AG10803 (cell line): ENCODE data around the gene NOL12.
"Not testable (repeated sequence)": the region's sequence is repeated elsewhere in the genome, so short reads cannot be mapped to it uniquely, and the experiment has no call there.

Experiments used
- DNase-seq: peaks from one replicate; pipeline ENCODE4 v3.0.0; 2010; ENCODE audit warnings: low read depth
- H3K4me3 ChIP-seq: 2 replicates; pipeline ENCODE4 v1.5.1; 2011; ENCODE audit warnings: mild to moderate bottlenecking, low read length, control low read depth
- TF ChIP-seq, protein P1 (sequence below): conservative IDR thresholded peaks from 2 replicates; pipeline ENCODE4 v1.5.1; 2011; ENCODE audit warnings: mild to moderate bottlenecking, low read length, control low read depth, inconsistent platforms

Gene NOL12

DNA sequence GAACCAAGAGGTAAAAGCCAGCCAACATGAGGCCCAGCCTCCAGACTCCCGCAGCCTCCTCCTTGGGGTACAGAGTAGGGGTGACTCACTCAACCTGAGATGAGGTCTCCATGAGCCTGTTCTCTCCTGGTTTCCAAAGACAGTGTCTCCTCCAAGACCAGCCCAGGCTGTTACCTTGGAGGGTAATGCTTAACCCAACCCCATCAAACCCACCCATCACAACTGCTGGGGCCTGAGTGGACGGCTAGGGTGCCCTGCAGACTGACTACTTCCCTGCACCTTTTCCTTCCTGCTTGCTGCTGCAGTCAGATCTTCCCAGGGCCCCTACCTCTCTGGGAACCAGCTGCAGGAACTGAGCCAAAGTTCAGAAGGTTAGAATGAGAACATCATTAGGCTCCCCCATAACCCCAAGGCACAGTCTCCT lies 5.1 kb upstream of the NOL12 start:
- H3K4me3 ChIP-seq = no peak overlapping the region
- DNase-seq = peak; percentile 41
- TF ChIP-seq, protein P1, sequence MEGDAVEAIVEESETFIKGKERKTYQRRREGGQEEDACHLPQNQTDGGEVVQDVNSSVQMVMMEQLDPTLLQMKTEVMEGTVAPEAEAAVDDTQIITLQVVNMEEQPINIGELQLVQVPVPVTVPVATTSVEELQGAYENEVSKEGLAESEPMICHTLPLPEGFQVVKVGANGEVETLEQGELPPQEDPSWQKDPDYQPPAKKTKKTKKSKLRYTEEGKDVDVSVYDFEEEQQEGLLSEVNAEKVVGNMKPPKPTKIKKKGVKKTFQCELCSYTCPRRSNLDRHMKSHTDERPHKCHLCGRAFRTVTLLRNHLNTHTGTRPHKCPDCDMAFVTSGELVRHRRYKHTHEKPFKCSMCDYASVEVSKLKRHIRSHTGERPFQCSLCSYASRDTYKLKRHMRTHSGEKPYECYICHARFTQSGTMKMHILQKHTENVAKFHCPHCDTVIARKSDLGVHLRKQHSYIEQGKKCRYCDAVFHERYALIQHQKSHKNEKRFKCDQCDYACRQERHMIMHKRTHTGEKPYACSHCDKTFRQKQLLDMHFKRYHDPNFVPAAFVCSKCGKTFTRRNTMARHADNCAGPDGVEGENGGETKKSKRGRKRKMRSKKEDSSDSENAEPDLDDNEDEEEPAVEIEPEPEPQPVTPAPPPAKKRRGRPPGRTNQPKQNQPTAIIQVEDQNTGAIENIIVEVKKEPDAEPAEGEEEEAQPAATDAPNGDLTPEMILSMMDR = no peak

DNA sequence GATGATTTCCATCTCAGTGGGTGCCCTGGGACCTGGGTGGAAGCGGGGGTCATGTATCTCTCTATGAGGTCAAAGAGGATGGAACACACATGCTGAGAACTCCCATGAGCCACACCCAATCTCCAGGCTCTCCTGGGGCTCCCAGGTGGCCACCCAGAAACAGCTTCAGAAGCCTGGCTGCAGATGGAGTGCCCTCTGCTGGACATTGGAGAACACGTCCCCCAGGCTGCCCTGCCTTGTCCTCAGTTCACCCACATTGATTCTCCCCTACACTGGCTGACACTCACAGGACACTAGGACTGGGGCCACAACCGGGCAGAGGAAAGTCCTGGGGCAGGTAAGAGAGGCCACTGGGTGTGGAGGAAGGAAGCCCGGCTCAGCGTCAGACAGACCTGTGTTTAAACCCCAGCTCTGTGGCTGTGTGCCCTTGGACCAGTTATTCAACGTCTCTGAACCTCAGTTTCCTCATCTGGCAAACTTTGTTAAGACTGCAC lies 4.5 kb upstream of the NOL12 start:
- no peak overlapping the region for H3K4me3 ChIP-seq
- peak; percentile 77 for DNase-seq
- TF ChIP-seq, protein P1 = peak; percentile 96

DNA sequence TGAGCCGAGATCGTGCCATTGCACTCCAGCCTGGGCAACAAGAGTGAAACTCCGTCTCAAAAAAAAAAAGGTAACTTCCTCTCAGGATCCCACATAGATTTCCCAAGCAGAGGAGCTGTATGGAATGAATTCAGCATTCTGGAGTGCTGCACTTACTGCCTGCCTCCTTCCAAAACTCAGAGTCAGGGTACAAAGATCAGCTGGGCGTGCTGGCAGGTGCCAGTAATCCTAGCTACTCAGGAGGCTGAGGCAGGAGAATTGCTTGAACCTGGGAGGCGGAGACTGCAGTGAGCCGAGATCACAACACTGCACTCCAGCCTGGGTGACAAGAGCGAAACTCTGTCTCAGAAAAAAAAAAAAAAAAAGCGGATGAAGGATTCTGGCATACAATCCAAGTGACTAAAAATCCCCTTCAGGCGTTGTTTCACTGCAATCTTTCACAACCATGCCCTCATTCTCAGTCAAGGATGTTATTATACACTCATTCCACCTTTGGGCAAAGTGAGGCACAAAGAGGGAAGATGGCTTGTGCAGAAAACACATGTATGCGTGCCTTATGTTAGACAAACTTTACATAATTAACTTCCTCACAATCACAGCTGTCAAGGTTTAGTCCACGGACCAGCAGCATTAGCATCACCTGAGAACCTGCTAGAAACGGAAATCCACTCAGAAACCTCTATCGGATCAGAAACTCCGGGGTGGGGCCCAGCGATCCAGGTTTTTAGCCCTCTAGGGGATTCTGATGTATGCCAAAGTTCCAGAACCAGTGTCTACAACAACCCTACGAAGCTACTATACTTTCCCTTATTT lies 1.1 kb upstream of the NOL12 start:
- no peak overlapping the region for H3K4me3 ChIP-seq
- no peak for DNase-seq
- TF ChIP-seq, protein P1 = no peak

DNA sequence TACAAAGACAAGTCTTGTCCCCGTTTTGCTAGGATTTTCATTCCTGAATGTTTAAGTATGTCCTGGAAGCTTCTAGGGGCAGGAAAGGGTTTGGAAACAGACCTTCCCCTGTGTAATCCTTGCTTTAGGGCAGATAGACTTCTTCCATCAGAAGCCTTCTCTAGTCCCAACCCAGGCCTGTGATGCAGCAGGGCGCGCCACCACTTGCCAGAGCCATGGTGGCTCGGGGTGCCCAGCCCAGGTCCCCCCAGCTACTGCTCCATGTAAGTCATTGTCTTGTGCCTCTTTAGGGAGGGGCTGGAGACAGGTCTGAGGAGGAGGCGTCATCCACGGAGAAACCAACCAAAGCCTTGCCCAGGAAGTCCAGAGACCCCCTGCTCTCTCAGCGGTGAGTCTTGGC lies 4.3 kb downstream of the NOL12 start:
- DNase-seq = no peak
- no peak overlapping the region for H3K4me3 ChIP-seq

DNA sequence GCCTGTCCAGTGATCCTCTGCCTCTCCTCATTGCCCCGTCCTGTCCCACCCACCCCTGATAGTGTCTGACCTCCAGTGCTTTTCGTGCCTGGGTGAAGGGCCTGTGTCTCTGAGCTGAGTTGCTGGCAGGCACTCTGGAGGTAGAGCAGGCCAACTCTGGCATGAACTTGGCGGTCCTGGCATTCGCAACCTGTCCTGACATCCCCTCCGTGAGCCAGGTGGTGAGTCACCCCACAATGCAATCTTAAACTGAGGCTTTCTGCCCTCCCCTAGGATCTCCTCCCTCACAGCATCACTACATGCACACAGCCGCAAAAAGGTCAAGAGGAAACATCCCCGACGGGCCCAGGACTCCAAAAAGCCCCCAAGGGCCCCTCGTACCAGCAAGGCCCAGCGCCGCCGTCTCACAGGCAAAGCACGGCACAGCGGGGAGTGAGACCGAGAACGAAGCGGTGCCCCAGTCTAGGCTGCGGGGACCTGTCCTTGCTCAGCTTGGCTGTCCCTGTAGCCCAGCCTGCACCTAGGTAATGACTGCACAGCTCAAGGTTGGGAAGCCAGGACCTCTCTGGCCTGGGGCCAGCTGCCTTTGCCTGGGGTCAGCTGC lies 4.9 kb downstream of the NOL12 start:
- no peak overlapping the region for H3K4me3 ChIP-seq
- TF ChIP-seq, protein P1 = no peak
- no peak for DNase-seq

More for the DNA sequence above, 4.3 kb downstream of the NOL12 start:
- TF ChIP-seq, protein P1 = no peak

DNA sequence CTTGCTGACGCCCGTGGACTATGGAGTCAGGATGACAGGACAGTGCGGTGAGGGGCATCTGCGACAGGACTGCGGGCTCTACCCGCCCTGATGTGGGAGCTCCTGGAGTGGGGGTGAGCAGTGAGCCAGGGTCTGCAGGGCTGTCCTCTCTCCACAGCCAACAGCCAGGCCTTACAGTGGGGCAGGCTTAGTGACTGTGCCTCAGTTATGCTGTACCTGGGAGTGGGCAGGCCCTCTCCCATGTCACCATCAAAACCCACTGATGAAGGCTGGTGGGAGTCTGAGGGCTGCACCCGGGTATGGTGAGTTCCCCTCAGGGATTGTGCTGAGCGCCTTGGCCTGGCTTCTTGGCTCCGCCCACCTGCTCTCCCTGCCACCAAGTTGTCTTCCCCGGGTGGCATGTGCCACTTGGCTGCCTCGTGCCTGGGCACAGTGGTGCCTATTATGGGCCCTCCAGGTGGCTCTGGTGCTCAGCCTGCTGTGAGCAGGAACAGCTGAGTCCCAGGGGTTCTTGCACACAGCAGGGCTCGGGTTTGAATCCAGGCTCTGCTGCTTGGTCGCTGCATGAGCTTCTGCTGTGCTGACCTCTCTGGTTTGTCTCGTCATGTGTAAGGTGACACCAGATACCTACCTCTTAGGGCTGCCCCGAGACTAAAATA lies 6.6 kb downstream of the NOL12 start:
- H3K4me3 ChIP-seq = no peak overlapping the region
- TF ChIP-seq, protein P1 = no peak

DNA sequence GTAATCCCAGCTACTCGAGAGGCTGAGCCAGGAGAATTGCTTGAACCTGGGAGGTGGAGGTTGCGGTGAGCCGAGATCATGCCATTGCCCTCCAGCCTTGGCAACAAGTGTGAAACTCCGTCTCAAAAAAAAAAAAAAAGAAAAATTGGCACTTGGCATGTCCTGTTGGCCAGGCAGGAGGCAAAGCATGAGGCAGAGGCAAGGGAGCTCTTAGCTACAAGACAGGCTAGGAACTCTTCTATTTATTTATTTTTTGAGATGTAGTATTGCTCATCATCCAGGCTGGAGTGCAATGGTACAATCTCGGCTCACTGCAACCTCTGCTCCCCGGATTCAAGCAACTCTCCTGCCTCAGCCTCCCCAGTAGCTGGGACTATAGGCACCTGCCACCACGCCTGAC lies 8.0 kb downstream of the NOL12 start:
- DNase-seq, H3K4me3 ChIP-seq: not testable (repeated sequence)

More for the DNA sequence above, 6.6 kb downstream of the NOL12 start:
- DNase-seq = no peak

DNA sequence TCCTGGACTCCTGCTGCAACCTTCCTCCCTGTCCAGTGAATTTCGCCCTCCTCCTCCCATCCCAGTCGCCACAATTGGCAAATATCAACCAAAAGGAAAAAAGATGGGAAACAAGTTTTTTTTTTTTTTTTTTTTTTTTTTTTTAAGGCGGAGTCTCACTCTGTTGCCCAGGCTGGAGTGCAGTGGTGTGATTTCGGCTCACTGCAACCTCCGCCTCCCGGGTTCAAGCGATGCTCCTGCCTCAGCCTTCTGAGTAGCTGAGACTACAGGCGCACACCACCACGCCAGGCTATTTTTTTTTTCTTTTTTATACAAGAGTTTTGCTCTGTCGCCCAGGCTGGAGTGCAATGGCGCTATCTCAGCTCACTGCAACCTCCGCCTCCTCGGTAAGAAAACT lies 10.1 kb downstream of the NOL12 start:
- peak overlapping the region; percentile 42 for H3K4me3 ChIP-seq

More for the DNA sequence above, 10.1 kb downstream of the NOL12 start:
- not testable (repeated sequence) for DNase-seq
